Measurements from ENCODE around the gene ACSS1. TPM values are rescaled to one million over a fixed set of nuclear protein-coding genes. Genes with fewer than 3 reads are reported as not detected.
A peak's percentile ranks its signal among the peaks of the same experiment; 100 is the strongest.

The ACSS1 gene
- total and polyA plus RNA-seq, 5 donors from 2014 or later, result 38.7 to 47.3 (median 40.1) TPM

DNA sequence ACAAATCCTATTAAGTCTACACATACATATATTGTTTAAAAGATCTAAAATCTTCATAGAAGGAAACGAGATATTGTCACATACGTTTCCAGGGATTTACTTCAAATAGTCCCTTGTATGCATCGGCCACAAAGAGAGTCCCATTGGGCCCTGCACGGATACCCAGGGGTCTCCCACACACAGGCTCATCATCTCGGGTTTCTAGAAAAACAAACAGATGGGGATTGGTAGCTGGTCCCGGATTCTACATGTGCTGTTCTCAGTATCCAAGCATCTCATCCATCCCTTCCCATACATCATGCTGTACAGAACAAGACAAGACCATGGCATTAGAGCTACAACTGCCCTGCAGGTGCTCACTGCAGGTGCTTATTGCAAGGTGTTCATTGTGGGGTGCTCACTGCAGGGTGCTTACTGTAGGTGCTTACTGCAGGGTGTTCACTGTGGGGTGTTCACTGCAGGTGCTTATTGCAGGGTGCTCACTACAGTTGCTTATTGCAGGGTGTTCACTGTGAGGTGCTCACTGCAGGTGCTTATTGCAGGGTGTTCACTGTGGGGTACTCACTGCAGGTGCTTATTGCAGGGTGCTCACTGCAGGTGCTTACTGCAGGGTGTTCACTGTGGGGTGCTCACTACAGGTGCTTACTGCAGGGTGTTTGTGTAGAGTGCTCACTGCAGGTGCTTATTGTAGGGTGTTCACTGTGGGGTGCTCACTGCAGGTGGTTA is 86.4 kb downstream of the ACSS1 start:
- Mint-ChIP-seq H3K4me1 (peaks cover 2 to 10% (median 5%) of the 10 kb centered on the region in 4 donors), H3K36me3 (peaks cover 64% of the 10 kb centered on the region), H3K27ac (peak overlapping the region in 2 of 3 donors; percentile 0 to 12), H3K4me3 (no peak overlapping the region), H3K9me3 (peaks cover 0 to 11% (median 4%) of the 10 kb centered on the region in 7 donors), H3K27me3 (no peaks in the 10 kb centered on the region)
- peaks cover 2 to 8% of the 10 kb centered on the region in 2 experiments for H3K9me3 ChIP-seq (ENCODE audit: control insufficient read depth in 2 of 2, low read length in 2 of 2)
- DNase-seq, result no peak
- no peaks in the 10 kb centered on the region for H3K27me3 ChIP-seq (ENCODE audit: control insufficient read depth, insufficient read depth, low read length)
- peaks cover 74% of the 10 kb centered on the region for H3K36me3 ChIP-seq (ENCODE audit: control insufficient read depth, insufficient read depth, low read length)
- no peaks in the 10 kb centered on the region for H3K4me1 ChIP-seq (ENCODE audit: control insufficient read depth, insufficient read depth, low read length, poor library complexity, severe bottlenecking)
- H3K27ac ChIP-seq (ENCODE audit: insufficient read depth, low read length, poor library complexity, severe bottlenecking), result no peak overlapping the region
- H3K4me3 ChIP-seq (ENCODE audit: low read depth, low read length), result no peak overlapping the region
- no peak for ATAC-seq (ENCODE audit: low read depth in 2 of 2)

DNA sequence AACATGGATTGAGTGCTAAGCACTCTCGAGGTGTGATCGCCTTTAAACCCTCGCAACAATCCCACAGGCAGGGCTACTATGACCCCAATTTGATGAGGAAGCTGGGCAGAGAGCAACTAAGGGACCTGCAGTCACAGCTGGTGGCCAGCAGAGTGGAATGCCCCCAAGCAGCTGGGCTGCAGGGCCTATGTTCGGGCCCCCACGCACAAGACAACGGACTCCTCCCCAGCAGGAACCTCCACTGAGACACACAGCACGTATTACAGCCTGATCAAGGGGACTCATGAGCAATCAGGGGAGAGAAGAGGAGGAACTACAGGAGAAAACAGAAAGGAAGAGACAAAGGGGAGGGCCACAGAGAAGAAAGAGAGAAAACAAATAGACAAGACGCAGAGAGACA is 87.2 kb downstream of the ACSS1 start:
- Mint-ChIP-seq H3K27ac (peak overlapping the region in 1 of 3 donors; percentile 0), H3K36me3 (peaks cover 64% of the 10 kb centered on the region), H3K4me3 (no peak overlapping the region), H3K9me3 (peaks cover 0 to 5% (median 0%) of the 10 kb centered on the region in 7 donors), H3K4me1 (peaks cover 2 to 7% (median 5%) of the 10 kb centered on the region in 4 donors), H3K27me3 (no peaks in the 10 kb centered on the region)
- DNase-seq (no peak), ATAC-seq (ENCODE audit: low read depth in 2 of 2) (no peak)
- Histone ChIP-seq H3K27ac (ENCODE audit: insufficient read depth, low read length, poor library complexity, severe bottlenecking) (no peak overlapping the region), H3K9me3 (ENCODE audit: control insufficient read depth in 2 of 2, low read length in 2 of 2) (peaks cover 0 to 2% of the 10 kb centered on the region in 2 experiments), H3K27me3 (ENCODE audit: control insufficient read depth, insufficient read depth, low read length) (no peaks in the 10 kb centered on the region), H3K4me3 (ENCODE audit: low read depth, low read length) (no peak overlapping the region), H3K4me1 (ENCODE audit: control insufficient read depth, insufficient read depth, low read length, poor library complexity, severe bottlenecking) (no peaks in the 10 kb centered on the region), H3K36me3 (ENCODE audit: control insufficient read depth, insufficient read depth, low read length) (peaks cover 73% of the 10 kb centered on the region)

DNA sequence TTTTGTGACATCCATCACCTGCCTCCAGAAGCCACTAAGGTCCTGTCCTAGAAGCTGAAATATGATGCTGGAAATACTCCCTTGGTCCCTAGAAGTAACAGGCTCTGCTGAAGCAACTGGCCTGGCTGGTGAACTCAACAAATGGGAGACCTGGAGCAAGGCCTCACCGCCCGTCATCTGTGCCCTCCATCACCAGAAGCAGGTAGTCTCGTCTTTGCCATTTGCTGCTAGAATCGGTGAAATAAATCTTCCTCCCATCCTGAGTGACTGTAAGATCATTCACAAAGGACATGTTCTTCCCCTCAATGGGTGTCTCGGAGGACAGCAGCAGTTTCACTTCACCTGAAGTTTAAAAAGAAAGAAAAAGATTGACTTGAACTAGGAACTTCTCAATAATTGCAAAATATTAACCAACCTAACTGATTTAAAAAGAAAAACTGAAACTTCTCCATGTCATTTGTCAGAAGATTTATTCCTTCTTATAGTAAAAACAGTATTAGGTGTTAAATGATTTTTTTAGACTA is 87.8 kb downstream of the ACSS1 start:
- Histone ChIP-seq H3K27me3 (ENCODE audit: control insufficient read depth, insufficient read depth, low read length) (no peaks in the 10 kb centered on the region), H3K36me3 (ENCODE audit: control insufficient read depth, insufficient read depth, low read length) (peaks cover 71% of the 10 kb centered on the region), H3K27ac (ENCODE audit: insufficient read depth, low read length, poor library complexity, severe bottlenecking) (no peak overlapping the region), H3K9me3 (ENCODE audit: control insufficient read depth in 2 of 2, low read length in 2 of 2) (no peaks in the 10 kb centered on the region), H3K4me3 (ENCODE audit: low read depth, low read length) (no peak overlapping the region), H3K4me1 (ENCODE audit: control insufficient read depth, insufficient read depth, low read length, poor library complexity, severe bottlenecking) (no peaks in the 10 kb centered on the region)
- Mint-ChIP-seq H3K36me3 (peaks cover 62% of the 10 kb centered on the region), H3K27me3 (no peaks in the 10 kb centered on the region), H3K4me1 (peaks cover 0 to 5% (median 2%) of the 10 kb centered on the region in 4 donors), H3K27ac (peak overlapping the region in 2 of 3 donors; percentile 56 to 62), H3K4me3 (no peak overlapping the region), H3K9me3 (peaks cover 0 to 1% (median 0%) of the 10 kb centered on the region in 7 donors)
- ATAC-seq (ENCODE audit: low read depth in 2 of 2) (no peak), DNase-seq (no peak)

DNA sequence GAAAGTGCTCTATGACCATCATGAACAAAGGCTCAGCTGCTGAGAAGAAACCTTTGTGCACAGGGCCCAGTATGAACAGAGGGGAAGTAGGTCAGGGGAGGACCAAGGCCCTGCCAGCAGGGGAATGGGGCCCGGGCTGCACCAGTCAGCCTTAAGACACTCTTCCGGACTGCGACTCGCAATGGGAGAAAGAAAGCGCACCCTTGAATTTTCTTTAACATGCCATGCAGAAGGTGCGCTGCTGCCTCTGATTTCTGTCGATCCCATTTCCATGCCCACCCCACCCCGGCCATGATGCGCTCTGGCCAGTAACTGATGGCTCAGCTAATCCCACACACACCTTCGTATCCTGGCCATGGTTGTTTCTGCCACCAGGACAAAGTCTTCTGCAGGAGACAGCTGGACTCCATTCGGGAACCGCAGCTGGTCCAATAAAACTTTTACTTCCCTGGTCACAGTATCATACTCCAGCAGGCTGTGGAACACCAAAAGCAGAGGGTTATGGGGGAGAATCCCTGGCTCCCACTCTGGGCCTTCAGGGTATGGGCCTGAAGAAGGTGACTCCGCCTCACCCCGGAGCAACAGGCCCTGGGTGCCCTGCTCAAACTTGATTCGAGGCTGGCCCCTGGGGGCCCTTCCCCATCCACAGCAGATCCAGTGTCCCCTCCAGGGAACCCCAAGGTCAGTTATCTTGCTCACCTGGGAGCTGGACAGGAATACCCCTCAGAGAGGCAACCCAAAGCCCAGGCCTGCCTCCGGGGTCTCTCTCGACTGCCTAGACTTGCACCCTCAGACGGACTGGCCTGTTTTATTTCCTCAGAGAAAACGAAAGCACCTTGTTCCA is 88.5 kb downstream of the ACSS1 start:
- no peak for DNase-seq
- H3K27me3 Mint-ChIP-seq, result no peaks in the 10 kb centered on the region
- Histone ChIP-seq H3K27ac (ENCODE audit: insufficient read depth, low read length, poor library complexity, severe bottlenecking) (no peak overlapping the region), H3K27me3 (ENCODE audit: control insufficient read depth, insufficient read depth, low read length) (no peaks in the 10 kb centered on the region), H3K36me3 (ENCODE audit: control insufficient read depth, insufficient read depth, low read length) (peaks cover 77% of the 10 kb centered on the region), H3K9me3 (ENCODE audit: control insufficient read depth in 2 of 2, low read length in 2 of 2) (no peaks in the 10 kb centered on the region), H3K4me1 (ENCODE audit: control insufficient read depth, insufficient read depth, low read length, poor library complexity, severe bottlenecking) (no peaks in the 10 kb centered on the region), H3K4me3 (ENCODE audit: low read depth, low read length) (no peak overlapping the region)
- peaks cover 0 to 5% (median under 1%) of the 10 kb centered on the region in 4 donors for H3K4me1 Mint-ChIP-seq
- peaks cover 63% of the 10 kb centered on the region for H3K36me3 Mint-ChIP-seq
- no peak for ATAC-seq (ENCODE audit: low read depth in 2 of 2)
- peak overlapping the region in 1 of 3 donors; percentile 56 for H3K27ac Mint-ChIP-seq
- no peaks in the 10 kb centered on the region for H3K9me3 Mint-ChIP-seq
- H3K4me3 Mint-ChIP-seq, result no peak overlapping the region

DNA sequence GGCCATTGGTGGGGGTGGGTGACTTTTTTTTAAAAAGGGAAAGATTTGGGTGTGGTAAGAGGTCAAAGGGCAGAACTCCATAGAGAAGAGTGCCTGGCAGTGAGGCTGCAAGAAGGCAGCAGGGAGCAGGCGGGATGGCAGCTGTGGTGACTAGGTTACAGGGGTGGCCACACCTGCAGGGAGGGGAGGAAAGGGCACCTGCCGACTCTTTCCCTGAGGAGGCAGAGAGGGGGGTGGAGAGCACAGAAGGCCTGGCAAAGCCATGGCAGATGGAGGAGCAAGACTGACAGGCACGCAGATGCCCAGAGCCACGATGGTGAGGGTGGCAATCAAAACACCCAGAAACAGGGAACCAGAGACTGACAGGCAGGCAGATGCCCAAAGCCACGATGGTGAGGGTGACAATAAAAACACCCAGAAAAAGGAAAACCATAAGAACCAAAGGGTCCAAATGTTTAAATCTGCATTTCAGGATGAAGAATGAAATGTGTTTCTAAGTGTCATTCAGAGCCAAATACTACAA is 89.6 kb downstream of the ACSS1 start:
- H3K9me3 ChIP-seq (ENCODE audit: control insufficient read depth in 2 of 2, low read length in 2 of 2), result no peaks in the 10 kb centered on the region
- H3K36me3 ChIP-seq (ENCODE audit: control insufficient read depth, insufficient read depth, low read length), result peaks cover 82% of the 10 kb centered on the region
- DNase-seq (no peak), ATAC-seq (ENCODE audit: low read depth in 2 of 2) (no peak)
- no peaks in the 10 kb centered on the region for H3K4me1 Mint-ChIP-seq
- H3K4me3 ChIP-seq (ENCODE audit: low read depth, low read length), result no peak overlapping the region
- H3K27ac Mint-ChIP-seq, result no peak overlapping the region
- no peak overlapping the region for H3K27ac ChIP-seq (ENCODE audit: insufficient read depth, low read length, poor library complexity, severe bottlenecking)
- H3K27me3 Mint-ChIP-seq, result no peaks in the 10 kb centered on the region
- no peak overlapping the region for H3K4me3 Mint-ChIP-seq
- H3K9me3 Mint-ChIP-seq, result no peaks in the 10 kb centered on the region
- peaks cover 62% of the 10 kb centered on the region for H3K36me3 Mint-ChIP-seq
- H3K27me3 ChIP-seq (ENCODE audit: control insufficient read depth, insufficient read depth, low read length), result no peaks in the 10 kb centered on the region
- no peaks in the 10 kb centered on the region for H3K4me1 ChIP-seq (ENCODE audit: control insufficient read depth, insufficient read depth, low read length, poor library complexity, severe bottlenecking)

- Mint-ChIP-seq H3K4me1 (no peaks in the 10 kb centered on the region), H3K4me3 (no peak overlapping the region), H3K27me3 (no peaks in the 10 kb centered on the region), H3K9me3 (no peaks in the 10 kb centered on the region), H3K36me3 (peaks cover 70% of the 10 kb centered on the region), H3K27ac (peak overlapping the region in 1 of 3 donors; percentile 49)
- Histone ChIP-seq H3K9me3 (ENCODE audit: control insufficient read depth in 2 of 2, low read length in 2 of 2) (no peaks in the 10 kb centered on the region), H3K36me3 (ENCODE audit: control insufficient read depth, insufficient read depth, low read length) (peaks cover 79% of the 10 kb centered on the region), H3K27me3 (ENCODE audit: control insufficient read depth, insufficient read depth, low read length) (no peaks in the 10 kb centered on the region), H3K27ac (ENCODE audit: insufficient read depth, low read length, poor library complexity, severe bottlenecking) (no peak overlapping the region), H3K4me1 (ENCODE audit: control insufficient read depth, insufficient read depth, low read length, poor library complexity, severe bottlenecking) (no peaks in the 10 kb centered on the region), H3K4me3 (ENCODE audit: low read depth, low read length) (no peak overlapping the region)
- ATAC-seq (ENCODE audit: low read depth in 2 of 2) (no peak), DNase-seq (no peak)
Measured at GRCh38 chr20:24966317-24967012, 91.5 kb downstream of the ACSS1 start.
